GM19455 (cell line): ENCODE results near the gene SRPK2.
A peak's percentile ranks its signal among the peaks of the same experiment; 100 is the strongest.

ENCODE experiments used
- ATAC-seq: cut with Tn5 transposase; IDR thresholded peaks from one replicate; pipeline ENCODE4 v1.9.1; 2021; ENCODE audit not compliant: unreplicated experiment

SRPK2 gene

DNA sequence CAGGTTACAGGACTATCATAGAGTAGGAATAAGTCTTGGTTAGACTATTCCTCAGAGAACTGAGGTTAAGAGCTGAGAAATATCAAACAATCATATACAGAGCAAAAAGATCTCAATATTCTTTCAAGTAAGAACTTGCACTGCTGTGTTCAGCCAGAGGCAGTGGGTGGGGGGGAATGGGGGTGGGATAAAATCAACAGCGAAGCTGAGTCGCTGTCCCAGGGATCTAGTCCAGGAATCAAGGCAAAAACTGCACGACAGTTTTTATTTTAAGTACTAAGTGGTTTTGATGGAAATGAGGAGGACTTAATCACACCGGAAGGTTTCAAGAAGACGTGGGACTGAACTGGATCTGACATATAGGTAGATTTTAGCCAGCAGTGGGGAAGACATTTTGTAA is 159.1 kb downstream of the SRPK2 start:
- ATAC-seq: no peak

DNA sequence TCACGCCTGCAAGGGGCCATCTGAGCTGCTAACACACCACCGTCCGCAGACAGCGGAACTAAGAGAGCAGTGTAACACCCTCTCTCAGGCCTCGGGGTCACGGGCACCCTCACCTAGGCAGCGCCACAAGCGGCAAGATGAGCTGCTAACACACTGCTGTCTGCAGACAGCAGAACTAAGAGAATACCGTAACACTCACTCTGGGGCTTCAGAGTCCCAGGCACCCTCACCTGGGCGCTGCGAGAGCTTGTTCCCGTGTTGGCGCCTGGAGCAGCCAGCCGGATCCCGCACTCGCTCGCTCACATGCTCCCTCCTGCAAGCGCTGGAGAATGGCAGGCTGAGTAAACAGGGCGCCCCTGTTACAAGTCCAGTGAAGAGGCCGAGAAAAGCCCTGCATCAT is 160.2 kb downstream of the SRPK2 start:
- ATAC-seq: no peak

DNA sequence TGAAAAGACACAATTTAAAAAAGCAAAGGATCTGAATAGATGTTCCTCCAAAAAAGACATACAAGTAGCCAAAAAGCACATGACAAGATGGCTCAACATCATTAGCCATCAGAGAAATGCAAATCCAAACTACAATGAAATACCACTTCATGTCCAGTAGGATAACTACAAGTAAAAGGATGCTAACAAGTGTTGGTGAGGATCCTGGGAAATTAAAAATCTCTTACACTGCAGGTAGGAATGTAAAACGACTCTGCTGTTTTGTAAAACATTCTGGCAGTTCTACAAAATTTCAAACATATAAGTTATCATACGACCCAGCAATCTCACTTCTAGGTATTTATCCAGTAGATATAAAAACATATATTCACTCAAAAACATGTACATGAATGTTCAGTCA is 161.3 kb downstream of the SRPK2 start:
- no peak for ATAC-seq

GRCh38 chr7:105224884-105225651 is 163.7 kb downstream of the SRPK2 start:
- ATAC-seq: peak; percentile 80

DNA sequence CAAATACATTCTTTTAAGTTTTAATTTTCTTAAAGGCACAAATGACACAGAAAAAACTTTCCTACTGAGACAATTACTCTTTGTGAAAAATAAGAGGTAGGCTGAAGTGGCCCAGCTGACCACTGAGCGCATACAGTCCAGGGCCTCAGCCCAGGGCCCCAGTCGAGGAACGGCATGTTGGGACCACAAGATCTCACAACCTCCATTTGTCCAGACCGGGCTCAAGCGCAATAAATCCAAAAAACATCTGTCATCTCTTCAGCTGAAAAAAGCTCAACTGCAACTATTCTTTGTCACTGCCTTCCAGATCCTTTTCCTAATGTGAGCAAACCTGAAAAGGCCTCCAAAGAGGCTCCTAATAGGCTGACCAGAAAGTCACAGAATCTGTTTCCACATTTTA is 165.8 kb downstream of the SRPK2 start:
- no peak for ATAC-seq

DNA sequence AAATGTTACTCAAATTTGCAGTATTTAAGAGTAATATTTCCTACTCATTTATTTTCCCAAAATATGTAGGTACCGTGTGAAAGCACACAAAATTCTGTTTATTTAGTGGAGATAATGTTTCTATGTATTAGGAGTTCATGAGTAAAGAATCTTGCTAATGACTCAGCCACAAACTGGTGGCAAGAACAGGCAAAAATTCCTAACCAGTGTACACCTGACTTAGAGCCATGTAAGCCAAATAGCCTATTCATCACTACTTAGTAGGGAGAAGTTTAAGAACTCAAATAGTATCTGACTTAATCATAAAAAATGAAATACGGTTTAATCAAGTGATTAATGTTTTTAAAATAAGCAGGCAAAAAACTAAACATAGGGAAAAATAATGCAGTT is 169.0 kb downstream of the SRPK2 start:
- no peak for ATAC-seq

DNA sequence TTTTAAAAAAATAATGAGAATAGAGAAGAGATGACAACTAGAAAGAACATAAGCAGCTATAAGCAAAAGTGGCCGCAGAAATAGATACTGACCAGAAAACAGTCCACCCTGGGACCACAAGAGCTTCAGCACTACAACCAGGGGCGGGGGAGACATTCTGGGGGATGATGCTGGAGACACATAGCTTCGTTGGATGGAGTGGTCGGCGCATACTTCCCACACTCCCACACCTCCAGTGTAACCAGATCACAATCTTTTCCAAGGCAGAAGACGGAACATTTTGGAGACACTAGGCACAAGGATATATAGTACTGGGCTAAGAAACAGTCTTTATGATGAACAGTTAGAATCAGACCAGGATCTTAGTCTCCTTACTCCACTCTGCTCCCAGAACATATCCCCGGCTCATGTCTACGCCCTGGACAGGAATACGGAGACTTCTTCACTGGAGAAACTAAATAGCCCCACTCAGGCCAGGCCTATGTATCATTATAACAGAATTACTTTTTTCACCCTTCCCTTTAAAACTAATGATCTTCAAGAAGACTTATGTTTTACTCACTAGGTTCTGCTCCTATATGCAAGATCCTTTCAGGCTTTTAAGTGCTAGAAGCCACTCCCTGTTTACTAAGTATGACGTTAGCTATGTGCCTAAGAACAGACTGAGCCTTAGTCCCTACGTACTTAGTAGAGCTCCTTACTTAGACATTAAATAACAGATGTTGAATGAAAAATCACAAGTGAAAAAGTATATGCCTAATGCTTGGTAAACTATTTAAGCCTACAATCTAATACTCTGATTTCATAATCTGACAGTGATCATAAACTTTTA is 169.6 kb downstream of the SRPK2 start:
- no peak for ATAC-seq

DNA sequence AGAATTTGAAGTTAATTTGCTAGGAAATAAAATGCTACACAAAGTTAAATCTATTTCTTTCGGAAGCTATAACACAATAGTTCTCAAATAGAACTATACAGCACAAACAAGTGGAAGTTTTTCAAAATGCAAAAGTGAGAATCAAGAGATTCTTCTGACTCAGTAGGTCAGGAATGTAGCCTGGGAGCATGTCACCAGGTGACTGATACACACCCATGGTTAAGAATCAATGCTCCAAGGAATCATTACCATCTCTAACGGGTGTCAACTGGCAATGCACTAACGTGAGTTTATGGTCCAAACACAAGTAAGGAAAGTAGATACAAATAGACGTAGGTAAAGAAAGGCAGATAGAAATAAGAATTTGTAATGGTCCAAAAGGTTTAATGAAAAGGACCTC is 170.5 kb downstream of the SRPK2 start:
- ATAC-seq: no peak

- ATAC-seq: no peak
Observed at GRCh38 chr7:105216786-105217185, 171.9 kb downstream of the SRPK2 start.

GRCh38 chr7:105215821-105216220 is 172.9 kb downstream of the SRPK2 start:
- no peak for ATAC-seq

- ATAC-seq: no peak
Observed at GRCh38 chr7:105215182-105215581, 173.5 kb downstream of the SRPK2 start.

DNA sequence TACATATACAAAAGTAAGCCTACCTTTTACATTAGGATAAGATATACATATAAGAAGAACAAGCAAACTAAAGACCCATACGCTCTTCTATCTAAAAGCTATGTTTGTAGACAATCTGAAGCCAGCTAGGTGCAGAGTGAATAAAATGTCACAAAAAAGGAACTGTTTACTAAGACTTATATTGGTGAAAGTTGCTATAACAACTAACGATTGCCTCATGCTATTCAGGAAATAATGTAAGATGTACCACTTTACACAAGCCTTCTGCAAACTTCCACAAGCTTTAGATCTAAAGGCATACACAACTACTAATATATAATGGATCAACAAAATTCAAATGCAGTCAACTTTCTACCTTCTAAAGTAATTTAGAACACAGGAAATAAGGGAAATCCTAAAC is 175.1 kb downstream of the SRPK2 start:
- ATAC-seq: no peak

- ATAC-seq: no peak
Observed at GRCh38 chr7:105212212-105212611, 176.5 kb downstream of the SRPK2 start.

DNA sequence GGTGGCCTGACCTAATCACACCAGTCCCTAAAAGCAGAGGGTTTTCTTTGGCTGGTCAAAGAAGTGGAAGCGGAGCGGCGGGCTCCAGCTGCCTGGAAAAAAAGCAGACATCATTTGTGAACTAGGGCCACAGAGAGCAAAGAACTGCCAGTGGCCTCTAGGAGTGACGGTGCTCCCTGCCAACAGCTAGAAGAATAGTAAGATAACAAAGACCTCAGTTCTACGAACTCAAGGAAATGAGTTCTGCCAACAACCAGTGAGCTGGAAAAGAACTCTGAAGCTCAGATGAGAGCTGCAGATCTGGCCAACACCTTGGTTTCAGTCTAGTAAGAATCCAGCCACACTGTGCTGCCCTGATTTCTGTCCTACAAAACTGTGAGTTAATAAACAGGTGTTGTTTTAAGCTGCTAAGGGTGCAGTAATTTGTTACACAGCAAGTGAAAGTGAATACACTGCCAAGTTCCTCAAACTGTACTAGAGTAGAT is 178.0 kb downstream of the SRPK2 start:
- ATAC-seq: peak; percentile 73

GRCh38 chr7:105209870-105210269 is 178.9 kb downstream of the SRPK2 start:
- ATAC-seq: no peak

DNA sequence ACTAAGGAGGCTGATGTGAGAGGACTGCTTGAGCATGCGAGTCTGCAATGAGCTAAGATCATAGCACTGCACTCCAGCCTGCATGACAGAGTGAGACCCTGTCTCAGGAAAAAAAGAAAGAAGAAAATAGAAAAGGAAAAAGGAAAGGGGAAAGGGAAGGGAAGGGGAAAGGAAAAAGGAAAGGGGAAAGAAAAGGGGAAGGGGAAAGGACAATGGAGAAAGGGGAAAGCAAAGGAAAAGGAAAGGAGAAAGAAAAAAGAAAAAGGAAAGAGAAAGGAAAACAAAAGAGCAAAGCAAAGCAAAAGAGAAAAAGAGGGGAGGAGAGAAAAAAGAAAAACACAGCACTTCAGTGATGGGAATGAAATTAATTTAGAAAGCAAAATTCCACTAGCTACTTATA is 179.3 kb downstream of the SRPK2 start:
- ATAC-seq: no peak

DNA sequence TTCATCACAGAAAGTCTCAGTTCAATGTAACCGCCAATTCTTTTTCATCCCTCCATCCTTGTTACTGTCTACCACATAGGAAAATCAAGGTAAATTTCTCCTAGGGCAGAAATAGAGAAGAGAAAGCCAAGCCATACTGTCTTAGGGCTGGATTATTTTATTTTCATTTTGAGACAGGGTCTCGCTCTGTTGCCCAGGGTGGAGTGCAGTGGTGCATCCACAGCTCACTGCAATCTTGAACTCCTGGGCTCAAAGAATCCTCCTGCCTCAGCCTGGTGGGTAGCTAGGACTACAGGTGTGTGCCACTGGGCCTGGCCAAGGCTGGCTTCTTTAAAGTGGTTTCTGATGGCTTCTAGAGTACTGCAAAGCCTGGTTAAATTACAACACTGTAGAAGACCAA is 181.7 kb downstream of the SRPK2 start:
- no peak for ATAC-seq

DNA sequence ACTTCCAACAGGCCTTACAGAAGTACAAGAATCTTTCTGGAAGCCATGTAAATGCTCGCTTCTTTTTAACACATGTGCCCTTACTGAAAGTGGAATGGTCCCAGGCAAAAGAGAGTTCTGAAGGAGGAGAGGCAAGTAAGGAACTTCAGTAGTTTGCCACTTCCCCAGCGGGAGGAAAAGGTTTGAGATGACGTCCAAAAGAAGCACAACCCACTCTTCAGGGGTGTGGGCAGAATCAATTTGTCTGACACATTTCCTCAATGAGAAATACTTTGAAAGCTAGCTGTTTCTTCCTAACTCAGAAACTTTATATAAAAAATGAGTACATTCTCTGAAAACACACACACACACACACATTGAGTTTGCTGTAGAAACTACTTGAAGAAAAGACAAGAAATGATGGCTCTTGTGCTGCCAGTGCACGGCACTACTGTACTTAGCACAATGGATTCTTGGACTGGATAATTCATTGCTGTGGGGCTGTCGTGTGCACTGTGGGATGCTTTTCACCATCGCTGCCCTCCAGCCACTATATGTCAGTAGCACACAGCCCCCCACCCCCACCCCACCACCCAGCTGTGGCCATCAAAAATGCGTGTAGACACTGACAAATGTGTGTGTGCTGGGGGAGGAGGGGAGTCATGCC is 183.0 kb downstream of the SRPK2 start:
- no peak for ATAC-seq

DNA sequence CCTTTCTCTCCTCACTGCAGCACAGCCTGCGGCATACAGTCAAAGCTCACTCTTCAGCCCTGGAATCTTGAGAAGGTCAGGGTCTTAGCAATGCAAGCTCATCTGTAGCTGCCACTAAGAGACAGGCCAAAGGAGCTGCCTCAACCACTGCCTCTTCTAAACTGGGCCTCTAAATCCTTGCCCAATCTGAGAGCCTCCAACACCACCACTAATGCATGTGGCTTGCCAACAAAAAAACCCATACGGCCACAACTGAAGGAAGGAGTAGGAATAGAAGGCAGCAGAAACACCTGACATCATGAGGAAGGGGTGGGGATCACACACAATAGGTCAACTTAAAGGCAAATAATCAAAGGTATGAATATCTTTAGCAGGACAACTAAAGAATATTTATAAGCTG is 183.8 kb downstream of the SRPK2 start:
- ATAC-seq: no peak

GRCh38 chr7:105204520-105204919 is 184.2 kb downstream of the SRPK2 start:
- no peak for ATAC-seq

DNA sequence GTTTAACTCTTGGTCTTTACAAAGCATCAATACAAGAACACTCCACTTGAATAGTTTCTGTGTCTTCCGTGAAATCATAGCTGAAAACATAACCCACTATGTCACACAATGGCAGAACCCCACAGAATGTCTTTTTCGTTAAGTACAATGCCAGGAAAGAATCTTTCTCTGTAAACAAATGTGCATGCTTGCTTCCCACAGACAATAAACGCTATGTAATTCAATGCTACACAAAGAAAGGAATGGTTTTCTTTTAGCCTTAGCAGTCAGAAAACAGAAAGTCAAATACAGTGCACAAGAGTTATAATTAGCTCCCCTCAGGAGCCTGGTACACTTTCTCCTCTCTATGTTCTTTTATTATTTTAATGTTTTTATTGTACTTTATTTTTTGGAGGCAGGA is 186.1 kb downstream of the SRPK2 start:
- ATAC-seq: no peak

- ATAC-seq: no peak
Observed at GRCh38 chr7:105199386-105199785, 189.3 kb downstream of the SRPK2 start.
